Measurements from ENCODE around the gene RNF130. TPM values are rescaled to one million over a fixed set of nuclear protein-coding genes. Genes with fewer than 3 reads are reported as not detected.

The RNF130 gene
- total and polyA plus RNA-seq, 4 donors: 71.7 to 95.8 (median 77.1) TPM

DNA sequence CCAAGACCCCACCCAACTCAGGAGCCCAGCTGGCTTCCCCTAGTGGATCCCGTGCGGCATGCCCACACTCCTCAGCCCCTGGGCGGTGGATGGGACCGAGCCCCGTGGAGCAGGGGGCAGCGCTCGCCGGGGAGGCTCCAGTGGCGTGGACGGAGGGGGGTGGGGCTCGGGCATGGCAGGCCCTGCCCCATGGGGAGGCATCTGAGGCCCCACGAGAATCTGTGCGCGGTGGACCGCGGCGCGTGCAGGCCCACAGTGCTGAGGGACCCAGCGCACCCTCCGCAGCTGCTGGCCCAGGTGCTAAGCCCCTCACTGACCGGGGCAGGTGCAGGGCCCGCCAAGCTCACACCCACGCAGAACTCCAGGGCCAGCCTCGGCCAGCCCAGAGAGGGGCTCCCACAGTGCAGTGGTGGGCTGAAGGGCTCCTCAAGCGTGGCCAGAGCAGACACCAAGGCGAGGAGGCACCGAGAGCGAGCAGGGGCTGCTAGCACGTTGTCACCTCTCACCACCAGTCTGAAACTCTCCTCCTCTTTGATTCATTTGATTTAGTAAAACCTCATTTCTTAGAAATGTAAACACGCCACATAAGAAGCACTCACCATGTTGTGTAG is 25.6 kb downstream of the RNF130 start:
- peak in 1 of 2 donors; percentile 75 for DNase-seq
- Histone ChIP-seq H3K36me3 (ENCODE audit: control insufficient read depth in 1 of 2, insufficient read depth in 2 of 2, low read length in 1 of 2) (no peaks in the 10 kb centered on the region), H3K9me3 (ENCODE audit: control insufficient read depth, low read length) (no peaks in the 10 kb centered on the region), H3K4me3 (ENCODE audit: low read length in 2 of 2) (no peak overlapping the region), H3K27ac (ENCODE audit: low read depth in 1 of 2, low read length in 2 of 2) (no peak overlapping the region), H3K4me1 (ENCODE audit: control insufficient read depth in 1 of 2, insufficient read depth in 2 of 2, low read length in 2 of 2) (no peaks in the 10 kb centered on the region), H3K27me3 (ENCODE audit: control insufficient read depth in 1 of 2, insufficient read depth in 2 of 2, low read length in 1 of 2) (no peaks in the 10 kb centered on the region)
- 95 to 96% methylated on average over 29 to 30 of the region's 30 CpGs for WGBS, 2 donors
- no peak for ATAC-seq (ENCODE audit: low FRiP score)
- intact Hi-C loops (cut with DNase I): no loop called here

DNA sequence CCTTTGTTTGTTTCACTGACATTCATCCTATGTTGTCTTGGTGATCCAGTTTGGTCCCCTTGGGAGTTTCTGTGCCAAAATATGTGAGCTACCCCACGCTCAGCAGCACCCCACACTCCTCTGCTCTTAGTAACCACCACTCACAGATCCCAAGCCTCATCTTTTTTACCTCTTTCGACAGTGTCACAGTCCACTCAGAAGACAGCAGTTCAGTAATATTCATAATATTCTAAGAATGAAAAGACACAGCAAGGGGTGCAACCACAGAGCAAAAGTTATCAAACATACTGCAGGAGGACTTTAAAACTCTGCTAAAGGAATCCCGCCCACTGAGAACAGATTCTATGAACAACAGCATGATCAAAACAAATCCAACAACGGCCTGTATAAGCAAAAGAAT is 28.2 kb downstream of the RNF130 start:
- ATAC-seq (ENCODE audit: low FRiP score) (no peak), DNase-seq (no peak)
- 78 to 85% methylated on average over 4 of the region's 4 CpGs for WGBS, 2 donors
- Histone ChIP-seq H3K9me3 (ENCODE audit: control insufficient read depth, low read length) (no peaks in the 10 kb centered on the region), H3K27me3 (ENCODE audit: control insufficient read depth in 1 of 2, insufficient read depth in 2 of 2, low read length in 1 of 2) (no peaks in the 10 kb centered on the region), H3K27ac (ENCODE audit: low read depth in 1 of 2, low read length in 2 of 2) (no peak overlapping the region), H3K36me3 (ENCODE audit: control insufficient read depth in 1 of 2, insufficient read depth in 2 of 2, low read length in 1 of 2) (peaks cover 0 to 4% of the 10 kb centered on the region in 2 donors), H3K4me3 (ENCODE audit: low read length in 2 of 2) (no peak overlapping the region), H3K4me1 (ENCODE audit: control insufficient read depth in 1 of 2, insufficient read depth in 2 of 2, low read length in 2 of 2) (no peaks in the 10 kb centered on the region)
- intact Hi-C loops (cut with DNase I): no loop called here

DNA sequence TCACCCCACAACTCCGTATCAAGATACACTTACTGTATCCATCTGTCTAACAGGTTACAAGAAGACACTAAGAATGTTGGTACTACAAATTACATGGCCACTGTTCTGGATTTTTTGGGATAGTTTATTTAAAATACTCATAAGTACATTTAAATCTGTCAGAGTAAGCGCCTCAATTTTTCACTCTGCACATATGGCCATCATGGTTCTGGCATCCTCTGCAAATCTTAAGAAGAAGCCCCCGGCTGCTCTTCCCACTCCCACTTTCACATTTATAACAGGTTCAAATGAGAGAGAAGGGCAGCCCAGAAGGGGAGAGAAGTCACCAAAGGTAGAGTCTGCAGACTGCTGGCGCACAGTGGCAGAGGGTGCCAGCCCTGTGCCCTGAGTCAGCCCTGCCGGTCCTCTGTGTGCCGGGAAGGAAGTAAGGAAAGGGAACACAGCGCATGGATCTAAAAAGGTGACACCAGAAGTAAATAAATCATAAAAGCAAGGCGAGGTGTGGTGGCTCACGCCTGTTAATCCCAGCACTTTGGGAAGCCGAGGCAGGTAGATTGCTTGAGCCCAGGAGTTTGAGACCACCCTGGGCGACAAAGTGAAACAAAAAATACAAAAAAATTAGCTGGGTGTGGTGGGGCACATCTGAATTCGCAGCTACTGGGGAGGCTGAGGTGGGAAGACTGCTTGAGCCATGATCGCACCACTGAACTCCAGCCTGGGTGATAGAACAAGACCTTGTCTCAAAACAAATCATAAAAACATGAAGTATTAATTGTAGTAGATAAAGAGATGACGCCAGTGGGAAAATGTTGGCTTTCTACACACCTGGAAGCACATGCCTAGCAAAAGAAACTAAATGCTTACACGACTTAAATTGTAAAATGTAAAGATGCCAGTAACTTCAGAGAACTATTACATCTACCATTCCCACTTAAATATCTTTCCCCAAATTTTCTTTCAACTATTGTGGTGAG is 30.0 kb downstream of the RNF130 start:
- no peaks in the 10 kb centered on the region for H3K27me3 ChIP-seq (ENCODE audit: control insufficient read depth in 1 of 2, insufficient read depth in 2 of 2, low read length in 1 of 2)
- no peak for DNase-seq
- intact Hi-C loops (cut with DNase I): no loop called here
- H3K4me3 ChIP-seq (ENCODE audit: low read length in 2 of 2): no peak overlapping the region
- WGBS, 2 donors: 92 to 93% methylated on average over 15 of the region's 15 CpGs
- ATAC-seq (ENCODE audit: low FRiP score): no peak
- H3K4me1 ChIP-seq (ENCODE audit: control insufficient read depth in 1 of 2, insufficient read depth in 2 of 2, low read length in 2 of 2): no peaks in the 10 kb centered on the region
- peaks cover 4 to 7% of the 10 kb centered on the region in 2 donors for H3K36me3 ChIP-seq (ENCODE audit: control insufficient read depth in 1 of 2, insufficient read depth in 2 of 2, low read length in 1 of 2)
- no peak overlapping the region for H3K27ac ChIP-seq (ENCODE audit: low read depth in 1 of 2, low read length in 2 of 2)
- peaks cover 2% of the 10 kb centered on the region for H3K9me3 ChIP-seq (ENCODE audit: control insufficient read depth, low read length)

DNA sequence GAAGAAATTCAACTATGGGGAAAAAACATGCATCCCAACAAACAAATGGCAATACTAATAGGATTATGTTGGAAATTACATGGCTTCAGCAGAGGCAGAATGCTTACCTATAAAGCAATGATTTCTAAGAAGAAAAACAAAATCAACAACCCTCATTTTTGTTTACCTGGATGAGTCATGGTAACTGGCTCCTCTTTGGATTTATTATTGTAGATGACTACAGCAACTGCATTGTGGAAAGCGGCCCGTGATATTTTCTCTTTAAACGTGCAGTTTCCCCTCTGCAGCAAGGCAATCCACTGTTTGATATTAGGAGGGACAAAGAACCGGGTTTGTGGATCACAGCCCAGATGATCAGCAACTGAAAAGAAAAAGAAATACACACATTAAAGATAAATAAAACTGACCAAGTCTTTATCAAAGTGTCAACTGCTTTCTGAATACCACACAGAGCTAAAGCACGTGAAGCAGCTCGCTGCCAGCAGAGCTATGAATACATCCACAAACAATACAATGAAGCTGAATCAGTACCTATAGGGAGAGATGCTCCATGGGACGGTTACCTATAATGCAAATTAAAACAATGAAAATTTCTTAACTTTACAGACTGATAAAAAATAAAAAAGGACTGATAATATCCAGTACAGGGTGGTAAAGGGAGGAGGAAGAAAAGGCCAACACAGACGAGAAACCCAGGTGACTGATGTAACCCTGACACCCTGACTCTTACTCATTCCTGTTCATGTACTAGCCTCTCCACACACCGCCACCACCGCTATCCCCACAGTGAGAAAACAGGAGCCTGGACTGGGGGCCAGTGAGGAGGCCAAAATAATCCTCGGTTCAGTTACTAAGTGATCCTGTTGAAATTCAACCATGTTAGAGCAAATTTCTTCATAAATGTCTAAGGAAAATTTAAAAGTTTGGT is 31.0 kb downstream of the RNF130 start:
- no peak for DNase-seq
- Histone ChIP-seq H3K9me3 (ENCODE audit: control insufficient read depth, low read length) (peaks cover 5% of the 10 kb centered on the region), H3K4me3 (ENCODE audit: low read length in 2 of 2) (no peak overlapping the region), H3K4me1 (ENCODE audit: control insufficient read depth in 1 of 2, insufficient read depth in 2 of 2, low read length in 2 of 2) (no peaks in the 10 kb centered on the region), H3K36me3 (ENCODE audit: control insufficient read depth in 1 of 2, insufficient read depth in 2 of 2, low read length in 1 of 2) (peaks cover 4 to 7% of the 10 kb centered on the region in 2 donors), H3K27me3 (ENCODE audit: control insufficient read depth in 1 of 2, insufficient read depth in 2 of 2, low read length in 1 of 2) (no peaks in the 10 kb centered on the region), H3K27ac (ENCODE audit: low read depth in 1 of 2, low read length in 2 of 2) (no peak overlapping the region)
- intact Hi-C loops (cut with DNase I): no loop called here
- no peak for ATAC-seq (ENCODE audit: low FRiP score)
- 86 to 89% methylated on average over 11 of the region's 11 CpGs for WGBS, 2 donors

DNA sequence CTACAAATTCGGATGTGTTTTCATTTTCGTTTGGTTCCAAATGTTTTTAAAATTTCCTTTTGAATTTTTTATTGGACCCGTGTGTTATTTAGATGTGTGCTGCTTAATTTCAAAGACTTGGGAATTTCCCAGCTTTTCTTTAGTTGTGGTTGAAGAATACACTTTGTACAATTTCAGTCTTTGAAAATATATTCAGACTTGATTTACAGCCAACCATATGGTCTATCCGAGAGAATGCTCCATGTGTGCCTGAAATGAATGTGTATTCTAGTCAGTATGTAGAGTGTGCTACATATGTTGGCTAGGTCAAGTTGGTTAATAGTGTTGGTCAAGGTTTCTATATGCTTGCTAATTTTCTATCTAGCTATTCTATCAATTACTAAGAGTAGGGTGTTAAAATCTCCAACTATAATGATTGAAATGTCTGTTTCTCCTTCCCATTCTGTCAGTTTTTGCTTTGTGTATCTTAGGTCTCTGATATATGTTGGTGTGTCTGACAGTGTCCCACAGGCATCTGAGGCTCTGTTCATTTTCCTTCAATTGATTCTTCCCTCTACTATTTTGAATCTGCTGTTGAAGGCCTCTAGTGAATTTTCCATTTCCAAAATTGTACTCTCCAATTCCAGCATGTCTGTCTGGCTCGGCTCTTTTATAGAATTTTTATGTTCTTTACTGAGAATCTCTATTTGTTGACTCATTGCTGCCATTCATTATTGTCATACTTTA is 36.2 kb downstream of the RNF130 start:
- intact Hi-C loops (cut with DNase I): no loop called here
- no peak for DNase-seq
- Histone ChIP-seq H3K4me1 (ENCODE audit: control insufficient read depth in 1 of 2, insufficient read depth in 2 of 2, low read length in 2 of 2) (no peaks in the 10 kb centered on the region), H3K36me3 (ENCODE audit: control insufficient read depth in 1 of 2, insufficient read depth in 2 of 2, low read length in 1 of 2) (peaks cover 4 to 7% of the 10 kb centered on the region in 2 donors), H3K27me3 (ENCODE audit: control insufficient read depth in 1 of 2, insufficient read depth in 2 of 2, low read length in 1 of 2) (no peaks in the 10 kb centered on the region), H3K27ac (ENCODE audit: low read depth in 1 of 2, low read length in 2 of 2) (no peak overlapping the region), H3K4me3 (ENCODE audit: low read length in 2 of 2) (no peak overlapping the region), H3K9me3 (ENCODE audit: control insufficient read depth, low read length) (peaks cover 7% of the 10 kb centered on the region)
- 95 to 96% methylated on average over 5 of the region's 5 CpGs for WGBS, 2 donors
- no peak for ATAC-seq (ENCODE audit: low FRiP score)

DNA sequence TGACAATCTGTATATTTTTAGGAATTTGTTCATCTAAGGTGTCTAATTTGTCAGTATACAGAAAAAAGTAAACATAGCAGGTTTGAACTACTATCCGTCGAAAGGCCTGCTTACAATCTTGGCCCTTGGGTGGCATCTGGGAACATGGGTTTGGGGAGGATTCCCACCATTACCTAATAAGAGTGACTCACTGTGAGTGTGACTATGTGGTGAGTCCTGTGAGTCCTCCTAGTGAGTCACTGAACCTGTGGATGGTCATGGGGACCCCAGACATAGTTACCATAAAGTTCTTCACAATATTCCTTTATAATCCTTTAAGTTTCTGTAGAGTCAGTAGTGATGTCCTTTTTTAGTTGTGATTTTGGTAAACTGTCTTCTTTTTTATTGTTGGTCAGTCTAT is 37.0 kb downstream of the RNF130 start:
- ATAC-seq (ENCODE audit: low FRiP score) (no peak), DNase-seq (no peak)
- no peaks in the 10 kb centered on the region for H3K27me3 ChIP-seq (ENCODE audit: control insufficient read depth in 1 of 2, insufficient read depth in 2 of 2, low read length in 1 of 2)
- no peak overlapping the region for H3K4me3 ChIP-seq (ENCODE audit: low read length in 2 of 2)
- peaks cover 4 to 7% of the 10 kb centered on the region in 2 donors for H3K36me3 ChIP-seq (ENCODE audit: control insufficient read depth in 1 of 2, insufficient read depth in 2 of 2, low read length in 1 of 2)
- intact Hi-C loops (cut with DNase I): no loop called here
- no peaks in the 10 kb centered on the region for H3K4me1 ChIP-seq (ENCODE audit: control insufficient read depth in 1 of 2, insufficient read depth in 2 of 2, low read length in 2 of 2)
- H3K27ac ChIP-seq (ENCODE audit: low read depth in 1 of 2, low read length in 2 of 2): no peak overlapping the region
- WGBS, 2 donors: 94 to 97% methylated on average over 2 of the region's 2 CpGs
- peaks cover 7% of the 10 kb centered on the region for H3K9me3 ChIP-seq (ENCODE audit: control insufficient read depth, low read length)

DNA sequence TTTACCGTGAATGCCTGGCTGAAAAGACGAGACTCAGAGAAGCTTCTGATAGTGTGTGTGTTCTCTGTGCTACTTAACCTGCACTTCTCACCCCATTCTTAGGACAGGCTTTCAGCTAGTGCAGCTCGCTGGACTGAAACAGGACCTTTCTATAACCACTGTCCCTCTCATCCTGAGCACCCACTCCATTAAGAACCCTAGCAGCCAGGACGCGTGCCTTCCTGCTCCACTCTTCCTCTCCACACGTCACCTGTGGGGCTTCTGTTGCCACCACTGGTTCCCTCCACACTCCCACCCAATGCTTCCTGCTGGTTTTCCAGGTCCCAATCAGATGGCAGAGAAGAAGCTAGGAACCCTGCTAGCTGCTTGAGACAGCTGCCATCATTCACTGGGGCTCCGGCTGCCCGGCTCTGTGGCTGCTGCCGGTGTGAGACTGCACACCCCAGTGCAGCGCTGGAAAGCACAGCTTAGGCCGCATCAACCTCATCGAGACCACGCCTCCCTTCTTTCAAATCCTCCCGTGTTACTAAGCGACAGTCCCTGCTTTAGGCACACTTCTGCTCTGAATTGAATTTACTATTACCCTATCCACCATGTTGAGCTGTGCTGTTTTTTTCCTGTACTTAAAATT is 44.0 kb downstream of the RNF130 start:
- Histone ChIP-seq H3K9me3 (ENCODE audit: control insufficient read depth, low read length) (no peaks in the 10 kb centered on the region), H3K36me3 (ENCODE audit: control insufficient read depth in 1 of 2, insufficient read depth in 2 of 2, low read length in 1 of 2) (no peaks in the 10 kb centered on the region), H3K4me1 (ENCODE audit: control insufficient read depth in 1 of 2, insufficient read depth in 2 of 2, low read length in 2 of 2) (no peaks in the 10 kb centered on the region), H3K27me3 (ENCODE audit: control insufficient read depth in 1 of 2, insufficient read depth in 2 of 2, low read length in 1 of 2) (no peaks in the 10 kb centered on the region), H3K27ac (ENCODE audit: low read depth in 1 of 2, low read length in 2 of 2) (no peak overlapping the region), H3K4me3 (ENCODE audit: low read length in 2 of 2) (no peak overlapping the region)
- WGBS, 2 donors: 89 to 93% methylated on average over 15 of the region's 15 CpGs
- ATAC-seq (ENCODE audit: low FRiP score) (no peak), DNase-seq (no peak)
- intact Hi-C loops (cut with DNase I): no loop called here
